NT2/D1 (cell line): Measurements from ENCODE around the gene RETREG3.
"Not testable (repeated sequence)": the region's sequence is repeated elsewhere in the genome, so short reads cannot be mapped to it uniquely, and the experiment has no call there.

Source experiments
- SUZ12 ChIP-seq: IDR thresholded peaks from 2 replicates; pipeline ENCODE4 v1.6.1; 2011; ENCODE audit not compliant: insufficient read length, insufficient read depth; ENCODE audit errors: extremely low read depth
- YY1 ChIP-seq: IDR thresholded peaks from 2 replicates; pipeline ENCODE4 v1.6.1; 2011; ENCODE audit not compliant: insufficient read length, insufficient read depth
- ZNF274 ChIP-seq: IDR thresholded peaks from 2 replicates; pipeline ENCODE4 v1.6.1; 2011; ENCODE audit warnings: mild to moderate bottlenecking, low read depth, low read length

GRCh38 chr17:42545755-42546505 is 63.2 kb downstream of the RETREG3 start:
- TF ChIP-seq ZNF274, YY1, SUZ12: not testable (repeated sequence)
